ENCODE data around the gene OR6C70. TPM values are rescaled to one million over a fixed set of nuclear protein-coding genes. Genes with fewer than 3 reads are reported as not detected.
A peak's percentile ranks its signal among the peaks of the same experiment; 100 is the strongest.

OR6C70 gene
- total RNA-seq, 1 donor from 2014 or later: not detected

GRCh38 chr12:55428331-55429243 is 41.4 kb downstream of the OR6C70 start:
- Histone ChIP-seq H3K36me3 (ENCODE audit: control insufficient read depth, insufficient read depth, low read length) (no peaks in the 10 kb centered on the region), H3K4me3 (ENCODE audit: low read depth, low read length) (no peak overlapping the region), H3K27me3 (ENCODE audit: control insufficient read depth, insufficient read depth, low read length) (no peaks in the 10 kb centered on the region)
- DNase-seq (ENCODE audit: low read depth) (no peak), FAIRE-seq (no peak)
- TF ChIP-seq CTCF (IDR thresholded peaks at IDR 0.05; ENCODE audit: insufficient read depth, low read length, severe bottlenecking): no peak

GRCh38 chr12:55425954-55426353 is 44.0 kb downstream of the OR6C70 start, which contains the start of gene OR6C76:
OR6C76 (plus strand) TSS chr12:55426254; CDS start chr12:55426254, 0 bp downstream.
- H3K36me3 ChIP-seq (ENCODE audit: control insufficient read depth, insufficient read depth, low read length): no peaks in the 10 kb centered on the region
- DNase-seq (ENCODE audit: low read depth) (no peak), FAIRE-seq (no peak)
- H3K4me3 ChIP-seq (ENCODE audit: low read depth, low read length): no peak within 1 kb of the TSS
- H3K27me3 ChIP-seq (ENCODE audit: control insufficient read depth, insufficient read depth, low read length): no peaks in the 10 kb centered on the region
- no peak for TF ChIP-seq CTCF (IDR thresholded peaks at IDR 0.05; ENCODE audit: insufficient read depth, low read length, severe bottlenecking)

- no peak for DNase-seq (ENCODE audit: low read depth)
- peak; percentile 7 for FAIRE-seq
- TF ChIP-seq CTCF (IDR thresholded peaks at IDR 0.05; ENCODE audit: insufficient read depth, low read length, severe bottlenecking): no peak
Observed at GRCh38 chr12:55420307-55420962, 49.5 kb downstream of the OR6C70 start.

More at GRCh38 chr12:55420307-55420962, 49.5 kb downstream of the OR6C70 start:
- Histone ChIP-seq H3K36me3 (ENCODE audit: control insufficient read depth, insufficient read depth, low read length) (no peaks in the 10 kb centered on the region), H3K4me3 (ENCODE audit: low read depth, low read length) (no peak overlapping the region), H3K27me3 (ENCODE audit: control insufficient read depth, insufficient read depth, low read length) (no peaks in the 10 kb centered on the region)

Other genes with a start within 250 kb of the OR6C70 start
- gene OR10A7, start 249.1 kb downstream of the OR6C70 start, total RNA-seq: not detected in 2 replicates
- not detected in 2 replicates for gene OR6C74, start 225.5 kb downstream of the OR6C70 start, total RNA-seq
- gene OR6C6, start 173.6 kb downstream of the OR6C70 start, total RNA-seq: not detected in 2 replicates
- not detected in 2 replicates for gene OR6C1, start 155.8 kb downstream of the OR6C70 start, total RNA-seq
- gene OR6C3, start 139.4 kb downstream of the OR6C70 start, total RNA-seq: not detected in 2 replicates
- gene OR6C75, start 107.2 kb downstream of the OR6C70 start, total RNA-seq: not detected in 2 replicates
- not detected in 2 replicates for gene OR6C65, start 69.6 kb downstream of the OR6C70 start, total RNA-seq
- not detected in 2 replicates for gene OR6C76, start 43.9 kb downstream of the OR6C70 start, total RNA-seq
- gene OR6C2, start 26.1 kb downstream of the OR6C70 start, total RNA-seq: not detected in 2 replicates
- not detected in 2 replicates for gene OR6C68, start 22.2 kb upstream of the OR6C70 start, total RNA-seq
- gene OR6C4, start 79.5 kb upstream of the OR6C70 start, total RNA-seq: not detected in 2 replicates
- gene OR2AP1, start 102.3 kb upstream of the OR6C70 start, total RNA-seq: not detected in 2 replicates
- gene OR10P1, start 166.8 kb upstream of the OR6C70 start, total RNA-seq: not detected in 2 replicates
- 0.79 and 1.3 TPM in 2 replicates for gene ITGA7, start 237.8 kb upstream of the OR6C70 start, total RNA-seq
- 64.5 and 89.1 TPM in 2 replicates for gene BLOC1S1, start 245.9 kb upstream of the OR6C70 start, total RNA-seq

Measured in bronchial epithelial cell (primary cell).